Measurements from ENCODE around the gene HFM1.

DNA sequence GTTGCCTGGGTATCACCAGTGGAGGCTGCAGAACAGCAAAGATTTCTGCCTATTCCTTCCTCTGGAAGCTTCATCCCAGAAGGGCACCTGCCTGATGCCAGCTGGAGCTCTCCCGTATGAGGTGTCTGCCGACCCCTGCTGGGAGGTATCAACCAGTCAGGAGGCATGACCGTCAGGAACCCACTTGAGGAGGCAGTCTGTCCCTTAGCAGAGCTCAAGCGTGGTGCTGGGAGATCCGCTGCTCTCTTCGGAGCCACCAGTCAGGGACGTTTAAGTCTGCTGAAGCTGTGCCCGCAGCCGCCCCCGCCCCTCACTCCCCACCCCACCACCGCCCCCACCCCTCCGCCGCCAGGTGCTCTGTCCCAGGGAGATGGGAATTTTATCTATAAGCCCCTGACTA is 23.1 kb upstream of the HFM1 start:
- no peak for TF ChIP-seq EZH2 (IDR thresholded peaks at IDR 0.05; ENCODE audit: borderline replicate concordance)
- TF ChIP-seq, protein P1, sequence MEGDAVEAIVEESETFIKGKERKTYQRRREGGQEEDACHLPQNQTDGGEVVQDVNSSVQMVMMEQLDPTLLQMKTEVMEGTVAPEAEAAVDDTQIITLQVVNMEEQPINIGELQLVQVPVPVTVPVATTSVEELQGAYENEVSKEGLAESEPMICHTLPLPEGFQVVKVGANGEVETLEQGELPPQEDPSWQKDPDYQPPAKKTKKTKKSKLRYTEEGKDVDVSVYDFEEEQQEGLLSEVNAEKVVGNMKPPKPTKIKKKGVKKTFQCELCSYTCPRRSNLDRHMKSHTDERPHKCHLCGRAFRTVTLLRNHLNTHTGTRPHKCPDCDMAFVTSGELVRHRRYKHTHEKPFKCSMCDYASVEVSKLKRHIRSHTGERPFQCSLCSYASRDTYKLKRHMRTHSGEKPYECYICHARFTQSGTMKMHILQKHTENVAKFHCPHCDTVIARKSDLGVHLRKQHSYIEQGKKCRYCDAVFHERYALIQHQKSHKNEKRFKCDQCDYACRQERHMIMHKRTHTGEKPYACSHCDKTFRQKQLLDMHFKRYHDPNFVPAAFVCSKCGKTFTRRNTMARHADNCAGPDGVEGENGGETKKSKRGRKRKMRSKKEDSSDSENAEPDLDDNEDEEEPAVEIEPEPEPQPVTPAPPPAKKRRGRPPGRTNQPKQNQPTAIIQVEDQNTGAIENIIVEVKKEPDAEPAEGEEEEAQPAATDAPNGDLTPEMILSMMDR (IDR thresholded peaks at IDR 0.05; ENCODE audit: poor library complexity): no peak

Measured in hepatocyte (in vitro differentiated cells).